Measurements from ENCODE around the gene ATP13A3.

The ATP13A3 gene

GRCh38 chr3:194390835-194391234, 96.0 kb downstream of the ATP13A3 start:
- DNase-seq = no peak

GRCh38 chr3:194389269-194389668, 97.5 kb downstream of the ATP13A3 start:
- no peak for DNase-seq

GRCh38 chr3:194387926-194388418, 98.8 kb downstream of the ATP13A3 start:
- DNase-seq = no peak

GRCh38 chr3:194387276-194387675, 99.5 kb downstream of the ATP13A3 start:
- no peak for DNase-seq

- no peak for DNase-seq
These were observed 100.2 kb downstream of the ATP13A3 start for GRCh38 chr3:194386648-194387047.

- no peak for DNase-seq
These were observed 100.7 kb downstream of the ATP13A3 start for GRCh38 chr3:194386066-194386465.

GRCh38 chr3:194384569-194385001, 102.2 kb downstream of the ATP13A3 start:
- no peak for DNase-seq

- no peak for DNase-seq
These were observed 102.6 kb downstream of the ATP13A3 start for GRCh38 chr3:194384156-194384555.

- no peak for DNase-seq
These were observed 103.4 kb downstream of the ATP13A3 start for GRCh38 chr3:194383276-194383940.

- no peak for DNase-seq
These were observed 103.9 kb downstream of the ATP13A3 start for GRCh38 chr3:194382892-194383223.

GRCh38 chr3:194382196-194382891, 104.5 kb downstream of the ATP13A3 start:
- no peak for DNase-seq

- no peak for DNase-seq
These were observed 105.3 kb downstream of the ATP13A3 start for GRCh38 chr3:194381460-194381875.

GRCh38 chr3:194380326-194380725, 106.5 kb downstream of the ATP13A3 start:
- DNase-seq = no peak

- no peak for DNase-seq
These were observed 107.2 kb downstream of the ATP13A3 start for GRCh38 chr3:194379651-194380050.

- no peak for DNase-seq
These were observed 107.6 kb downstream of the ATP13A3 start for GRCh38 chr3:194379231-194379630.

GRCh38 chr3:194377708-194378107, 109.1 kb downstream of the ATP13A3 start:
- no peak for DNase-seq

GRCh38 chr3:194376241-194376560, 110.6 kb downstream of the ATP13A3 start:
- DNase-seq = no peak

- no peak for DNase-seq
These were observed 111.1 kb downstream of the ATP13A3 start for GRCh38 chr3:194375473-194376240.

GRCh38 chr3:194374935-194375334, 111.9 kb downstream of the ATP13A3 start:
- no peak for DNase-seq

GRCh38 chr3:194373899-194374298, 112.9 kb downstream of the ATP13A3 start:
- DNase-seq = no peak

GRCh38 chr3:194373028-194373427, 113.8 kb downstream of the ATP13A3 start:
- no peak for DNase-seq

- no peak for DNase-seq
These were observed 116.0 kb downstream of the ATP13A3 start for GRCh38 chr3:194370753-194371152.

GRCh38 chr3:194369522-194370279, 117.1 kb downstream of the ATP13A3 start, which contains the start of gene LRRC15:
Gene LRRC15 (minus strand): TSS chr3:194369743. CDS start chr3:194361043, 8,700 bp downstream.
- DNase-seq = no peak

All from NK-92 treated with Interleukin-12 subunit alpha and Interleukin-12 subunit beta, amount 100 ng/mL, for 24 hours (cell line).